Putamen (tissue), 1 donor: ENCODE measurements around the gene KRT1.

Source experiments
- DNase-seq: peaks from one replicate; pipeline ENCODE4 v3.0.0-alpha.2; 2016; ENCODE audit warnings: low spot score

Gene KRT1

DNA sequence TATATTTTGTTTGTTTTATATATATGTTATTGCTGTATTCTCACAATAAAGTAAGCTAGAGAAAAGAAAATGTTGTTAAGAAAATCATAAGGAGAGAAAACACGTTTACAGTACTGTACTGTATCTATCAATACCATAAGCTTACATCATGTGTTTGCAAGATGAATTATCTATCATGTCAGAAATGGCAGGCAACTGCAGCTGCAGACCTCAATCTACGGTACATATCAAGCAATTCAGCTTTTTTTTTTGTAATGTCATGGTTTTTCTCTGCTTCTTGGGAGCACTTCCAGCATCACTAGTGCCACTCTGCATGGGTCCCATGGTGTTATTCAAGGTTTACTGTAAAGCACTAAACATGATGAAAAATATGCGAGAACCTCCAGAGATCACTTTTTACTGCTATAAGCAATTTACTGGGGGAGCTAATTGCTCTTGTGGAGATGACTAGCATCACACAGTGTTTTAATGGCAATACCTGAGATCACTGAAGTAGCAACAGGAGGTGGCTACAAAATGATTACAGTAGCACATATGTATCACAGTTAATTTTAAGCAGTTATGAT, 19.2 kb downstream of the KRT1 start:
- no peak for DNase-seq

DNA sequence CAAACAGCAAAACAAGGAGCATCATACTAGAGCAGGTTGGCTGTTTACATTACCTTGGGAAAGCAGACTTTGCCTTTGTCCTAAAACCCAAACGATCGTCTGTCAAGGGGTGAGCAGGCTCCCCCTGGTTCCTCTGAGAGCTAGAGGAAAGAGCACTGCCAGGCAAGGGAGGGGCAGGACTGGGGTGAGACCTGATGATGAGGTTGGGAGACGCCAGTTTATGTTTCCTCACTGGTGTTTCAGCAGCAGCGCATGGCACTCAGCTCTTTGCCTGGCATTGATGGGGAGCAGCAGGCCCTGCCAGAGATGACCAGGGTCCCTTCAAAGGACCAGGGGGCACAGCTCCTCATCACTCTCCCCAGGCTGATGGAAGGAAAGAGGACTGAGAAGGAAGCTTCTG, 20.3 kb downstream of the KRT1 start:
- DNase-seq: no peak

DNA sequence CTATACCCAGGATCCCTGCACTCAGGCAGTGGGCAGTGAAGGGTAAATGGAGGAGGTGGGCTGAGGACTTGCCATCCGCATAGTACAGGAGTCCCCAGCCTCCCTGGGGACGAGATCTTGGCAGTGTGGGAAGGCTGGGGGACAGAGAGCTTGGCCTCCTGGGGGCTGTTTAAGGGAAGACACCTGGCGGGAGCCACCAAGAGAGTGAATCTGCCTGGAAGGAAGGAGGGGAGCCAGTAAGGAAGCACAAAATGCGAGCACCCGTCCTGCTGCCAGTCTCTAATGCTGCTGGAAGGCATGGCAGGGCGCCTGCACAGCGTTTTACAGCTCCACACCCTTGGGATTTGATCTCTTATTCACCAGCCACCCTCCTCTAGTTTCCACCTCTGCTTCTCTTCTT, 20.8 kb downstream of the KRT1 start:
- DNase-seq: no peak

DNA sequence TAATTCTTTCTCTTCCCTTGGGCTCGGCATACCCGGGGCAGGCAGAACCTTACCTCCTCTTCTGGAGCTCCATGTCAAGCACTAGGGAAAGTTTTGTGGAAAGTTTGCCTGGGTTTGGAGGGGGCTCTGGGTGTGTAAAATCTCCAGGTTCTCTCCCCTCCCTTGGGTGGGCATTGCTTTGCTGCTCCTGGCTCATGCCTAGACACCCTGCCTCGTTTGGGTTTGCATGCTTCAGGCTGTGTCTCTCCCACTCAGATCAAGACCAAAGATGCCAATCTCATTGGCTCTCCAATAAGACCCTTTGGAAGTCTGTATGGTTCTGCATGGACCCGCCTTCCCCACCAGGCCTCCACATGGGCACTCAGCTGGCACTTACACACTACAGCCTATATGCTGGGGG, 22.0 kb downstream of the KRT1 start:
- no peak for DNase-seq

DNA sequence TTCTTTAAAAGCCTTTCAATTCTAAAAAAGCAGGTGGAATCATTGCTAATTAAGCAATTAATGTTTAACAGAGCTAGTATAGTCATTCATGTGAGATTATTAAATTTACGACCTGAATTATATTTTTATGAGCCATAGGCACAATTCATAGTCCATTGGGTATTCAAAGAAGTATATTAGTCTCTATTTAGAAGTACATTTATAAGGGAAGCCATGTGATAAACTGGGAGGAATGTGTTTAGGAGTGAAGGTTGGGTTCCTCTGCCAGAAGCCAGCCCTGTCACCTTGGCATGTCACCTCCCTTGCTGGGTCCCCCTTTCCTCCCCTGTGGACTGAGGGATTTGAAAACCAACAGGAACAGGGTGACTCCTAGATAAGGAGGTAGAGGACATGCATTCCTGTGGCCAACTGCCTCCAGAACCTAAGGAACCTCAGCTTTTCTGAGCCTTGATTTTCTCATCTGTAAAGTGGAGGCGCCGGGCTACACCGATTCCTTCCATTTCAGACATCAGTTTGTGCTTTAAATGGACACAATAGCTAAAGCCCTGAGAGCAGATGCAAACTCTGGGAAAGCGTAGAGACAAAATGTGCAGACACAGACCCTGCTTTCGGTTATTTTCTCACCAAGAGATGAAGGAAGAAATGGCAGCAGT, 22.8 kb downstream of the KRT1 start:
- no peak for DNase-seq

DNA sequence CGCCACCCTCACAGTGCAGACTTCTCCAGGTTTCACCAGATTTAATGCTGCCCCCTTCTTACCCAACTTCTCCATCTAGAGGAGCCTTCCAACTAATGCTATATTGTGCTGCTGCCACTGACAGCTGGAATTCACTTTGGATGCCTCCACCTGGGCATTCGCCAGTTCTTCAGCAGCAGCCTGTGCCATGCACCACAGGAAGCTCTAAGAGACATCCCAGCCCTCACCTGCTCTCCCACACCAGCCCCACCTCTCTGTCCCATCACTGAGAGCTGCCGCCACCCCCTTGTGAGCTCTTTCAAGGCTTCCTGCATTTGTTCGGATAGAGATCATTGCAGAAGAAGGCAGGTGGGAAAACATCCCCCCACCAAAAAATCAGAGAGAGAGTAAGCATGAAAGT, 23.6 kb downstream of the KRT1 start:
- no peak for DNase-seq

DNA sequence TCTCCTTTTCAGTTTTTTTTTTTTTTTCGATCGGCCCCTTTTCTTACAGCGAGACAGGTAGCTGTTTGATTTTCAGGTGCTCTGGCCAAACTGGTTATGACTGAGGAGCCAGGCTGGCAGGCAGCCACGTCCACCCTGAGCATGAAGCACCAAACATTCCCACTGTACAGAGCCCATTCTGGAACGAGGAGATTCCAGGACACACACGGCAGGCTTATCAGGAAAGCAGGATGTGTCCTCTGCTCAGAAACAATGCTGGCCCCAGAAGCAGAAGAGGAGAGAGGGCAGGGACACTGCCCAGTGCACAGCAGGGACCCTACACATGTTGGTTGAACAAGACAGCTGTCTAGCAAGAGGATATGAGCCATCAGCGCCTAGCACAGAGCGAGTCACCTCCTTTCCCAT, 24.5 kb downstream of the KRT1 start:
- no peak for DNase-seq

DNA sequence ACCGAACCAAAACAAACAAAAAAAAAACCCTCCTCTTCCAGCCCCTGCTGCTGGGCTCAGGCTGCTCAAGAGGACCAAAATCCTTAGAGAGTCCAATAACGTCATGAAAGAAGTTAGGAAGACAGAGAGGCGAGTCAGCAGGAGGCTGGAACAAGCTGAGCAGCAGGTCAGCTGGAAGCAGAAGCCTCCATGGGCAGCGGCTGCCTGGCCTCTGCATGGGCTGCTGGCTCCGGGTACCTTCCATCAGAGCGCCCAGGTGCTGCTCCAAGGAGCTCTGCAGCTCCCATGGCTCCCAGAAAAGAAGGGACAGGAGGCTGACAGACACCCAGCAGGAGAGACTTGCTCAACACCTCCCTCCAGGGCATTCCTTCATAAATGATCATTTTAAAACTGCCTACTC, 25.0 kb downstream of the KRT1 start:
- DNase-seq: no peak

DNA sequence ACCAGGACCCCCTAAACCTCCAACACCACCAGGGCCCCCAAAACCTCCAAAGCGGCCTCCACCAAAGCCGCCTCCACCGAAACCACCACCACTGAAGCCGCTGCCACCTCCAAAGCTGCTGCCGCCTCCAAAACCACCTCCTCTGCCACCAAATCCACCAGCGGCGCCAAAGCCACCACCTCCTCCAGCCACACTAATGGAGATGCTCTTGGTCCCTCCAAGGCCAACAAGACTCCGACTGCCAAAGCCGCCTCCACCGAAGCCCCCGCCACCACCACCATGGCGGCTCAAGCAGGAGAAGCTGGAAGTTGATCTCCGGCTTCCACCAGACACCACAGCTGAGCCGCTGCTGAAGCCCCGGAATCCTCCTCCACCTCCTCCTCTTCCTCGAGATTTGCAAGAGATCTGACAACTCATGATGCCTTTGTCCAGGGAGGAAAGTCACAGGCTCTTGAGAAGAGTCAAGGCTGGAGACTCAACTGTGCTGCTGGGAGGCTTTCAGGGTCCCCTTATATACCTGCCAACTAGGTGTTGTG, 28.4 kb downstream of the KRT1 start, which contains the start of gene KRT2:
Gene KRT2 (minus strand): TSS at position 486 of the 536 bp plus-strand sequence. CDS start 69 bp downstream, at position 417.
- DNase-seq: no peak

DNA sequence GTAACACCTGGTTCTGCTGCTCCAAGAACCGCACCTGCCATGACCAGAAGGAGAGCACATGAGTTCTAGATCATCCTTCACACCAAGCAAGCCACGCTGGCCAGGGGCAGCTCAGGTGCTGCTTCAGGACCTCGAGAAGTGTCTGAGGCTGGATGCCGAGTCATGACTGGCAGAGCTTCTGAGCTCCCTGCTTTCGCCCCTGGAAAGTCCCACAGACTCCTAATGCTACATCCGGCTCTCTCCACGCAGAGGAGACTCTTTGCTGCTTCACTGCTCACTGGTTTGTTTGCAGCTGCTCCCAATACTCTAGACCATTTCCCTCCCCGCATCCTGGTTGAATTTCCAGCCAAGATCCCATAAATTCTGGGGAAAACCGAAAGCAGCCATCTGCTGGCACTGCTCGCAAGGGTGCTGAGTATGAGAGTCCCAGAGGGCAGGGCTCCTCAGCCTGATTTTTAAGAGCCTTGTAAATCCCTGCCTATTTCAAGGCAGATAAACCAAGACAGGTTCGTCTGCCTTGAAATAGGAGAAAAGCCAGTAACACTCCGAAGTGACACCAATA, 29.6 kb downstream of the KRT1 start:
- DNase-seq: no peak

DNA sequence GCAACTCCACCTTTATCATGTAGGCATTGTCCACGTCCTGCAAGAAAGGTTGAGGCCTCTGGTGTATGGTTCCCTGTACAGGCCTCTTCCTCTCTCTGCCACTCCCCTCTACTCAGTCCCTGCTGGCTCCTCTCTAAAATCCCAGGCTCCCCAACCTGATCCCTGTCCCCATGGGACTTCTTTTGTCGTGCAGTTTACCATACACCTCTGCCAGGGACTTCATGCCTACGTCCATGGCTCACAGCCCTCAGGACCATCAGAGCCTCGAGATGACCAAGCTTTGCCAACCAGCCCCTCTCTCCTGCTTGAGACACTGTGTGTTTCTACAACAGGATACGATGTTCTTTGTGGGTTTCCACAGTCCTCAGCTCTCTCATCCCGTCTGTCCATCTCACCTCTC, 31.1 kb downstream of the KRT1 start:
- DNase-seq: no peak

DNA sequence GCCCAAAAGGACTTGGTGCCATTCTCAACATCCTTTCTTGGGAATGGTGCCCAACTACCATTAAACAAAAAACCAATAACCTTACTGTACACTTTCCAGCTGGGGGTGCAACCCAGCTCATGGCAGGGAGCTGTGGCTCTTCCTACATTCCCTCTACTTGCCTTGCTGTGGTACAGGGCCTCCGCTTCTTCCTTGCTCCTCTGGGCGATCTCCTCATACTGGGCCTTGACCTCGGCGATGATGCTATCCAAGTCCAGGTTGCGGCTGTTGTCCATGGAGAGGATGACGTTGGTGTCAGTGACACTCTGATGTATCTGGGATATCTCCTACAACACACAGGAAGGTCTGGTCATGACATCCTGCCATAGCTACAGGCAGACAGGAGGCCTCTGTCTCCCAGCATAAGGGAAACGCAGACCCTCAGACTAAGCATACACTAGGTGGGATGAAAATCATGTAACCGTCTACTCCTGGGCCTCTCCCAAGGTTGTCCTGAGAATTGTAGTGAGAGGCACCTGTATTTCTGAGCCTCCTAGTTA, 32.1 kb downstream of the KRT1 start:
- no peak for DNase-seq

DNA sequence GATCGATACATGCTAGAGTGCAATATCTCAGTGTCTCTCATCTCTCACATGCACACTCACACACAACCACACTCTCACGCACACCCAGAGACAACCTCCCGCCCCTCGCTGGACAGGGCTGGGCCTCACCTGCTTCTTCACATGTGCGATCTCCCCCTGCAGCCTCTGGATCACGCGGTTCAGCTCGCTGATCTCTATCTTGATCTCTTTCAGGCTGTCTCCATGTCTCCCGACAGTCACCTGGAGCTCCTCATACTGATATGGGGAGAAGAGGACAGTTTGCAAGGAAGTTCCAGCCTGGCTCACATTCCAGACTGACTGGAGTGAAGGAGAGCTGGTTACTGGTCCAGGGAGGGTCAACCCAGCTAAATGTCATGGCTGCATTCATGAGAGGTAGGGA, 32.6 kb downstream of the KRT1 start:
- DNase-seq: no peak

DNA sequence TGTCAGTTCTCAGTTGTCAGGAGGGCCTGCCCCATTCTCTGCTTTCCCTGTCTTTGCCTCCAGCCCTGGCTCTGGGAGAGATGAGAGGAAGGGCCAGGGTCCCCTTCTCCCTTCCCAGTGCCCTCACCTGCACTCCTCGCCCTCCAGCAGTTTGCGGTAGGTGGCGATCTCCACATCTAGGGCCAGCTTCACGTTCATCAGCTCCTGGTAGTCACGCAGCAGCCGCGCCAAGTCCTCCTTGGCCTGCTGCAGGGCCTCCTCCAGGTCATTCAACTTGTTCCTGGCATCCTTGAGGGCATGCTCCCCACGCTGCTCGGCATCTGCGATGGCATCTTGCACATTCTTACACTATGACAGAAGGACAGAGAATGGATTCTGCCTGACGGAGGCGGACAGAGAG, 33.6 kb downstream of the KRT1 start:
- DNase-seq: no peak

DNA sequence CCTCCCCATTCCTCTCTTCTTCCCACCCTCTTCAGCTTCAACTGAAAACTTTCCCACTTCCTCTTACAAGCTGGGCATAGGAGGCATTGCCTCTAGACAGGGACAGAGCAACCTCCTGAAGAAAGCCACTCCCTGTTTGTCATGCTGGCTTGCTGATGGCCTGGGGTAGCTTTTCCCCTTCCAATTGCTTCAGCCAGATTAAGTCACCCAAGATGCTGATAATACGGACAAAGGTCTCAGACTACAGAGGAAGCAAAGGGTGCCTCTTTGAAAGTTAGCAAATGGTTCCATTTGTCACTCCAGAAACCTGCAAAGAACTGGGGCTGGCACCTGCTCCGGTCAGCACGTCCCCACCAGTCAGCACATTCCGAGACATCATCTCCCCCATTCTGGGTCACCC, 34.2 kb downstream of the KRT1 start:
- no peak for DNase-seq

DNA sequence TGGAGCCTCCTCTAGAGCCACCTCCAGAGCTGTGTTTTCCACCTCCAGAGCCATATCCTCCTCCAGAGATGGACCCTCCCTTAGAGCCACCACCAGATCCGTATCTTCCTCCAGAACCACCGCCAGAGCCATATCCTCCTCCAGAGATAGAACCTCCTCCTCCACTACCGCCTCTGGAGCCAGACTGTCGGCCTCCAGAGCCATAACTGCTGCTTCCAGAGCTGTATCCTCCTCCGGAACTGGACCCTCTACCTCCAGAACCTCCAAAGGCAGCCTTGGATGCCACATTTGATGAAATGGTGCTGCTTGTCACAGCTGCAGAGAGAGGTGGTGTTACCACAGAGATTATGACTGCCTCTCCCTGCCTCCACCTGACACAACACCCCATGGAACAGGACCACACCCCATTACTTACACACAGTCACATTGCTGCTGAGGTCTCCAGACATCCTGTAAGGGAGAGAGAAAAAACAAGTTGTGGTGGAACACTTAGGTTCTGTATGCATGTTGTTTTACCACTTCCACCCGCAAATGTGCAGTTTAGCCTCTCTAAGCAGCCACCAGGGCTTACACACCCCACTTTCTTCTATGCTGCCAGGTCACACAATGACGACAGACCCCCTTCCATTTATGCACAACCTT, 35.0 kb downstream of the KRT1 start:
- DNase-seq: no peak

DNA sequence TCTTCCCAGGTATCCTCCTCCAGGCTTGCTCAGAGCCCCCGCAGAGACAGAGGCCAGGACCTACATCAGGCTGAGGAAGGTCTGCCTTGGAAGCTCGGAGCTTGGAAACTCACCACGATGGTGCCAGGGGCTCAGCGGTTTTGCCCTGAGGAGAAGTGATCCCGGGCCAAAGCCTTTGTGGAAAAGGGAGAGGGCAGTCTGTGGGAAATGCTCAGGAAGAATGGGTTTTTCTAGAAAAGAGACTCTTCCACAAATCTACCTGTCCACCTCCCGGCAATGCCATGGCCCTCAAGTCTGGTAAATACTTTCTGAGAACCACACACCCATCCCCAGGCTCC, 36.2 kb downstream of the KRT1 start:
- no peak for DNase-seq

DNA sequence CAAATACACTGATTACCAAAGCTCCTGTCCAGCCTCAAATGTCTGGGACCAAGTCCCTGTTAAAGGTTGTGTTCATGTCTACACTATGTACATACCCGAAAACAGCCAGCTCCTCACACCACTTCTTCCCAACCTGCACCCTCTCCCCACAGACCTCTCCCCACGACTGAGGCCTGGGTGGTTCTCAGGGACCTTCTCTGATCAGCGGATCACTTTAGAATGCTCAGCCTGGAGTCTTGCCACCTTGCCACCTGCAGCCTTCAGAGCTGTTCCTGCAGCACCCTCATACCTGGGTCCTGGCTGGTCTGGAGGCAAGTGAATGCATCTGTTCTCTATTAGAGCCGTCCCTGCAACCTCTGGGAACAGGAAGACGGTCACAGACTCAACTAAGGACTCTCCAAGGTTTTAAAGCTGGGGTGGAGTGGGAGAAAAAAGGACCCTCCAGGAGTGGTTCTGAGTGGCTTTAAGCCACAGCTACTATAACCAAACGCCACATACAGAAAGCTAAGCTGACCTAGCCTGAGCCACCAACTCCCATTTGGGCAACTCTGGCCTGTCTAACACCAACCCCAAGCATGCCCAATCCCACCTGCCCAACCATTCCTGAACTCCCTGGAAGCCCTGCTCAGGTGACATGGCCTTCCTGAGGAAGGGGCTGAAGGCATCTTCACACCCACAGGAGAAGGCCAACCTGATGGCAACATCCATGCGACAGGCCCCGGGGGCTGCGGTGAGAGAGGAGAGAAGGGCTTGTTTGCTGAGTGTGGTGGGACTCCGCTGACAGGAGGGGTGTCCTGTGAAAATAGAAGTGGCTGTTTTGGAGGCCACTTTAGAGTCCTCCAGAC, 36.8 kb downstream of the KRT1 start:
- DNase-seq: no peak

DNA sequence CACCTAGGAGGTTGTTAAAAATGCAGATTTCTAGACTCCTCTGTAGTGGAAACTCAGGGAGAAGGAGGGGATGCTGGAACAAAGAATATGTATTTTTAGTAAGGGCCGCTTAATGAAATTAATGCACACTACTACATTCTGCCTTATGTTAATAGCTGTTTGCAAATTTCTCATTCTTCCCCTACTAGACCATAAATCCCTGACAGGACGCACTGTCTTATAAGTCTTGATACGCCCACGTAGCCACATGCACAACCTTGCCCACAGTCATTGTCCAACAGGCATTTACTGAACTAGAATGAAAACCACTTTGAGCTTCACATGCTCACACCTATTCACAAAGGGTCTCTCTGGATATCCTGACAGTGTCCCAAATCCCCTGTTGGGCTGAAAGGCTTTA, 38.7 kb downstream of the KRT1 start:
- no peak for DNase-seq

DNA sequence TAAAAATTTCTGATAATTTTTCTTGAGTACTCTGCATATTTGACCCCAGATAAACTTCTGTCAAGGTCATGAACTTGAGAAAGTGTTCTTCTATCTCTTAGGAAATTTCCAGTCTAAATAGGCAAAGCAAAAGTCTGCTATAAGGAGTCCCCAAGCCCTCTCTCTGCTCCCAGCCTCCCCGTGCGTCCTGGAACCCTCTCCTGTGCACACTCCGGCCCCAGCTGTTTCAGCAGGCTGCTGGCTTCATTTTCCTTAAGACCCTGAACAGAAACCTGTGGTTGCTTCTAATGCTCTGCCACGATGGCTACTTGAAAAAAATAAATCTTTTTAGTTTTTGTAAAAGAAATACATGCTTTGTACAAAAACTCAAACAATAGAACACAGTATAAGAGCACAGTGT, 42.9 kb downstream of the KRT1 start:
- no peak for DNase-seq

DNA sequence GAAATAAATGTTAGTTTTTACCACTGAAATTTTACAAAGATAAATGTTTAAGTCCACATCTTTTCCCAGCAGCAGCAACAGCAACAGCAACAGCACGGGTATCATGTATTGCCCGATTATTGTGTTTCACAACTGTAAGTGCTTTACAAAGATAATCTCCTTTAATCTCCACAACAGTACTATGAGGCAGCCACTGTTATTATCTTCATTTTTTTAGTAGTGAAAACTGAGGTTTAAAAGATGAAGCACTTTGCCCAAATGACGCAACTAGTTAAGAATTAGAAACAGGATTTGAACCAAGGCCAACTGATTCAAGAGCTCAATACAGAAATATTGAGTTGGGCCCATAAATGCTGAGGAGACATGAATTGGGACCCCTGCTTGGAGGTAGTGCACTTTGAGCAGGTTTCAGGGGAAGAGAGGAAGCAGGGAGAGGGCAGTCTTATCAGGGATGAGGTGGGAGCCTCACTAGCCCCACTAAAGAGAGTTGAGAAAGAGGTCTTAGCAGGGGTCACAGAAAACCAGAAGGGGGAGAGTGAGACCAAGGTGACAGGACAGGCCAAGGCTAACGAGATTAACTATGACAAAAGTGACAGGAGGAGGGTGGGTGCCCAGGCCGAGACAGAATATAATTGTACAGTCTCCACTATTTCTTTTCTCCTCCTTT, 43.5 kb downstream of the KRT1 start:
- no peak for DNase-seq

DNA sequence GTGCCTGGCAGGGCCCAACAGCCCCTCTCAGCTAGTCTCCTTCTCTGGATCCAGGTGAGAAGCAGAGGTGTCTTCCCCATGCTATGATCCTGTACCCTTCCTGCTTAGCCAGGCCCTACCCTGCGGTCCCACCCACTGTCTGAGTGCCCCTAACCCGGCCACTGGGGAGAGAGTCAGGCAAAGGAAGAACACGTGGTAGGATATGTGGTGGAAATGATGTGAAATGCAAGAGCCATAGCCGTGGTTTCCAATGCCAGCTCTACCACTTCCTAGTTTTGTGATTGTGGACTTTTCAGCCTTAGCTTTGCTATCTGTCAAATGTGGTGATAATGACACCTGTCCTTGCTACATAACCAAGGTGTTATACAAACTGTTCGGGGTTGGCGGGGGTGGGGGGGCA, 44.0 kb downstream of the KRT1 start:
- DNase-seq: no peak
